DMS53 (cell line): Measurements from ENCODE around the gene DLX4.

Experiments
- DNase-seq: peaks from one replicate; lab custom pipeline; 2025; lab: John Stamatoyannopoulos, UW

Gene DLX4

DNA sequence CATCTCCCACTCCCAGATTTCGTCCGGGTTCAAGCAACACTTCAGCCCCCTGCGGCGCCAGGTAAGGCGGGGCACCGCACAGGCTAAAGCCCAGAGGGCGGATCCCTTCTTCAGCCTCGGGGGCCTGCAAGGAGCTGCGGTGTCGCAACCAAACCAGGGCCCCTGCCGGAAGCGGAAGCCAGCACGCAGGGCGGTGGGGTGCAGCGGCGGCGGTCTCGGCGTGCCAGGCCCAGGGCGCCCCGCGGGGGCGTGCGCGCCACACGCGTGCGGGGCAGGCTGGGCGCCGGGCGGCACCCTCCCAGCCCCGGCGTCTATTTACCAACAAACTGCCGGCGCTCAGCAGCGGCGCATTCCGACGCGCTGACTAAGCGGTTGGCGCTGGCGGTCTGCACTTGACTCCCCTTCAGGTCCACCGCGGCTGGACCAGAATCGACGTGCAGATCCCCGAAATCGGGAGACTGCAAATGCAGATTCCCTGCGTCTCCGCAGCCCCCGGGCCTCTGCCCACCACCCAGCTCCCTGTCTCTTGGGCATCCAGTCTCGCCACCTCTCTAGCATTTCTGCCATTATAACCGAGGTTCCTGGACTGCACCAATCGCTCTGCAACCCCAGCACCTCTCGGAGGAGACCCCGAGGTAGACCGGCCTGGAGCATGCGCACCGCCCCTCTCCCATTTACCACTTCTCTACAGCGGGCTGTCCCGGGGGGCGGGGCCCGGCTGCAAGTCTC lies 421 bp upstream of the DLX4 start:
- peak; percentile 73 for DNase-seq

DNA sequence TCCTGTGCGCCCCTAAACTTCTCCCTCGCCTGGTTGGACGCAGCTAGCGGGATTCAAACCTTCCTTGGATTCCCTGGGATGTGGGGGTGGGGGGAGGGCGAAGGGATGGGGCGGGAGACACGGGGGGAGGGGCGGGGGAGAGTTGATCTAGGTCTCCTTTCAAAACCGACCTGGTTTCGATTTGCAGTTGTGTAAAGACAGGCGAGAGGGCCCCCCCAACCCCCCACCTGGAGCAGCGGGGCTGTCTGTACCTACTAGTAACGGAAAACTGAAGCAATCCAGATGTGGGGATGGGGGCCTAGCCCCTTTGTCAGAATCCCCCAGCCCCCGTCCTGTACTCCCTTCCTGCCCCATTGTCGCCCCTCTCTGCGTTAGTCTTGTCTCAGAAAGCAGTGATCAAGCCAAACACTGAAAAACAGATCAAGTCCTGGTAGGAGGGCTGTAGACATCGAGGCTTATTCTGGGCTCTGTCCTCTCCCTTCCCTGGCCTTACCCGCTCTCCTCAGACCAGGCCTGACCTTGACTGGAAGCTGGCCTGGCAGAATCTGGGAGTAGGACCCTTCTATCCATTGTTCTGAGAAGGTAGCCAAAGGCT lies 902 bp downstream of the DLX4 start:
- DNase-seq = no peak

DNA sequence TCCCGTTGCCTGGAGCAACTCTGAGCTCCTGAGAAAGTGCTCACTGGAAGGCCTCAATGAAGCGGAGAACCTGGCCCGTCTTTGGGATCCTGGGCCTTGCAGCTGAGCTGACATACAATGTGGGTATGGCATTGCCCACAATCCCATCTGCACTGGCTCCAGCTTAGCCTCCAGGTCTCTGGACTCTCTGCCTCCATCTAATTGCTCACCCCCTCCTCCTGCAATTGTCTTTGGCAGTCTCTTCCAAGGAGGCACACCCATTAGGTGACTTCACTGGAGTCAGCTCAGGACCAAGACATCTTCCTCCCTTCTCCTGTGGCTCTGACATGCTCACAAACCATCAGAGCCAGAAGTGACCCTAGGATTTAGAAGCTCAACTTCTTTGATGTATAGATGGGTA lies 1.5 kb downstream of the DLX4 start:
- DNase-seq = no peak

DNA sequence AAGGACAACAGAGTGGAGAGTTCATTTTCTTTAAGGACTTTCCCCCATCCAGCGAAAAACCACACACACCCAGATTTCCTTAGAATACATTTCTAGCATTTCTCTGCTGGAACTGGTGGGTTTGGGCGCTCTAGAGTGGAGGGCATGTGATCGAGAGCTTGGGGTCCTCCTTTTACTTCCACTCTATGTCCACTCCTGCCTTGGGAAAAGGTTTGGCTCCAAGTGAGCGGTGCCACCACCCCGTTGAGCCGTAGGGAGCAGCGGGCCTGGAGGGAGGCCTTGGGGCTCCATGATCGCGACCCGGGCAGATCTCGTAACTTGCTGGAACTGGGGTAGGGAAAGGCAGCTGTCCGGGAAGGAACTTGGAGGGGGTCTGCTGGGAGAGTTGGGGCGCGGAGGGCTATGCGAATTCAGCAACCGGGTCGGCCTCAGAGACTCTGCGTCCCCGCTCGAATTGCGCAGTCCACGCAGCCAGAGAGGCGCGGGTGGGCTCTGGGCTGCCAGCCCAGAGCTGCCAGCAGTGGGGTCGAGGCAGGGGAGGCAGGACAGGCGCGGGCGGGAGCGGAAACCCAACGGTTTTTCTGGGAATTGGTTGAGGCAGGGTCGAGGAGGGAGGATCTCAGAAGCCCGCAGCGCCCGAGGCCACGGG lies 2.3 kb downstream of the DLX4 start:
- DNase-seq = no peak

DNA sequence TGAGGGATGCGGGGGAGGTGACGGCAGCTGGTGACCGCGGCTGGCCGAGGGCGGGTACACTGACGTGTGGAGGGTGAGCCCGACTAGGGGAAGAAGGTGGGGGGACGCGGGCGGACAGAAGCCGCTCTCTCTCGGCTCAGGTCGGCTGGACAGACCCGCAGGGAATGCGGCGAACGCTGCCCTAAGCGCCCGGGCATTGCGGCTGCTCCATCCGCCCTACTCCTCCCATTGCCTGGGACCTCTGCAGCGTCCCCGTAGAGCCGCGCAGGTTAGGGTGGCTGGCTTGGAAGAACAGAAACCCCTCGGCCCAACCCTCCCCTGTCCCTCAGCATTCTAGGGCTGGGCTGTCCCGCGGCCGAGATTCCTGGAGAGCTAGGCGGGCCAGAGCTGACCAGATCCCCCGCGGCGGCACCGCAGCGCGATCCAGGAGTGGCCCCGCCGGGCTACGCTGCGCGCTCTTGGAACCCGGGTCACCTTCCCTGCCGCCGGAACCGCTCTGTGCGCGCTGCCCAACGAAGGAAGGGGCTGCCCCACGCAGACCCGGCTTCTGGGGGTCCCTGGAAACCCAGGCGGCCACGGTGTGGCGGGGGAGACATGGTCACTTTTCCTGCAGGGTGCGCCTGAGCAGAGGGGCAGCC lies 3.0 kb downstream of the DLX4 start:
- no peak for DNase-seq

DNA sequence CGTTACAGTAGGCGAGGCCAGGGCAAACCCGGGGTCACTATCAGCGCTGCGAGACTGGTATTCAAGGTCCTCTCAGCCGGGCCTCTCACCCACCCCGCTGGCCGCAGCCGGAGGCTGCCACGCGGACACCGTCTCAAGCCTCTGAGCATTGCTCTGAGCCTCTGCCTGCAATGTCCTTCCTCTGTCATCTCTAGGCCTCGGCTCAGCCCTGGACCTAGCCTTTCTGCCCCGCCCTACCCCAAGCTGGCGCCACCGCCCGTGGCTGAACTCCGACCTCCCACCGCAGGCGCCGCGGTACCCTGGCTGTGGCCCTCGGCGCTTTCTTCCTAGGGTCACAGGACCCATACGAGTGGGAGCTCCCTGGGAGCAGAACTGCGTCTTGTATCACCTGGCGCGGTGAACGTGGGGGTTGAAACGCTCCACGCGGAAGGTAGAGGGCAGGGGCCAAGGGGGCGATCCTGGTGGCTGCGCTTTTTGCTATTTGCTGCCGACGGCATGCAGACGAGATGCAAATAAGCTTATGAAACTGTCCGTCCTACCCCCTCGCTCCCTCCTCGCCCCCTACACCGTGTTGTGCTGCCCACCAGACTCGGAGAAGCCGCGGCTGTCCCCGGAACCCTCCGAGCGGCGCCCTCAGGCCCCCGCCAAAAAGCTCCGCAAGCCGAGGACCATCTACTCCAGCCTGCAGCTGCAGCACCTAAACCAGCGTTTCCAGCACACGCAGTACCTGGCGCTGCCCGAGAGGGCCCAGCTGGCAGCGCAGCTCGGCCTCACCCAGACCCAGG lies 3.7 kb downstream of the DLX4 start:
- peak; percentile 46 for DNase-seq

DNA sequence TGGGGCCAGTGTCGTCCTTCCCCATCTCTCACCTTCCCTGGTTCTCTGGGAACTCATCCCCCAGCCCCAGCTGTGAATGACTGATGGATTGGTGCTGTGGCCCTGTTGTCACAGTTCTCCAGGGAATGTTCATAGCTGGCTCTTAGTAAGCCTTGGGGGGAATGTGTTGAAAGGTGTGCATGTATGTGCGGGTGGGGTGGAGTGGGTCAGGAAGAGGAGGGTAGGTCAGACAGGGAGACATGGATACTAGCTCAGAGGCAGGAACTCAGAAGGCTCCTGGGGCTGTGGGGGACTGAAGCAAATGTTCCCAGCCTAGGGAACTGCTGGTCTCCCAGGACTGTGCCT lies 4.3 kb downstream of the DLX4 start:
- DNase-seq = no peak

DNA sequence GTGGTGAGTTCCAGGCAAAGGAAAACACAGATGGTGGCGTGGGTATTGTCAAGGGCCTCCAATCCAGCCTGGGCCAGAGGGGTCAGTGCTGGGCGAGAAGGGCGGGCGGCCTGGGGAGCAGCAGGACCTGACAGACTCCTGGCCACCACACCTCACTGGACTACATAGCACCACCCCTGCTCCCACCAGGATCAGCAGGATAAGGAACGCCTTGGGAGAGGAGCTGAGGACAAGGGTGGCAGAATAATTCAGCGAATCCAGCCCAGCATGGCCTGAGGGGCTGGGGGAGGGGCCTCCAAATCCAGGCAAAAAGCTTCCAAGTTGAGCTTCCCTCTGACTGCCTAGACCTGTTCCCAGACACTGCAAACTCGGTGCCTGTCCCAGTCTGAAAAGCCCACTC lies 6.5 kb downstream of the DLX4 start:
- no peak for DNase-seq

DNA sequence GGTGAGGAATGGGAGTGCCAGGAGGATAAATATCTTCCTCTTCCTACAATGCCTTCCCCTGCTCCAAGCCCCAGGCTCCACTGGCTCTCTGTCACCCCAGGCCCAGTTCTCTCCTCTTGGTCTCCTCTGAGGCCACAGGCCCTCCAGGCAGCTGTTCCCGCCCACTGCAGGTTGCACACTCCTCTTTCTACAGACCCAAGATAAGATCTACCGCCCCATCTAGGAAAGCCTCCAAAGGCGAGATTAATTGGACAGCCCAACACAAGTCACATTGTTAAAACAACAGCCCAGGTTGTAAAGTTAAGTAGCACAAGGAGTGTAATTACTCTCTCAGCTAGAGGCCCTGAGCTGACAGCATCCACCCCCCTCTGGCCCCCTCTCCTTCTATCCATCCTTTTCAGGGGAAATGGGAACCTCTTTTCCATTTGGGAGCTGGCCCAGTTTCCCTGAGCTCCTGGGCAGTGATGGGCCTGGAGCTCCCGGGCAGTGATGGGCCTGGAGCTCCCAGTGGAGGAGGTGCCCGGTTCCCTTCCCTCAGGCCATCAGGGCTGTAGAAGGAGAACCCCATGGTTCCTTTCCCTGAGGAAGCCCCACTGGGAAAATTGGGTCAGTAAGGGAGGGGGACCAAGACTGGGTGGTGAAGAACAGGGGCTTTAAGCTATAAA lies 7.3 kb downstream of the DLX4 start:
- no peak for DNase-seq

DNA sequence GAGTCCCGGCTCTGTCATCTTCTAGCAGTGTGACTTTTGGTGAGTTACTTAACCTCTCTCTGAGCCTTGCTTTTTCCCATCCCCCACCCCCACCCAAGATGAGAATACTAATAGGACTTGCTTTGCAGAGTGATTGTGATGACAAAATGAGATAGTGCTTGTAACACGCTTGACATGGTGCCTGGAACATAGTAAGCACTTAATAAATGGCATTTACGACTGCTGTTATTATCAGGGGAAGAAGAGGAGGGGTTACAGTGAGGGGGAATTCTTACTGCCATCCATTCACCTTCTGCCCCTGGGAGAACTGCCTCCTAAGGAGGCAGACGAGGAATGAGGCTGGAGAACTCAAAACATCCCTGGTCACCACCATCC lies 7.8 kb downstream of the DLX4 start:
- DNase-seq = no peak

DNA sequence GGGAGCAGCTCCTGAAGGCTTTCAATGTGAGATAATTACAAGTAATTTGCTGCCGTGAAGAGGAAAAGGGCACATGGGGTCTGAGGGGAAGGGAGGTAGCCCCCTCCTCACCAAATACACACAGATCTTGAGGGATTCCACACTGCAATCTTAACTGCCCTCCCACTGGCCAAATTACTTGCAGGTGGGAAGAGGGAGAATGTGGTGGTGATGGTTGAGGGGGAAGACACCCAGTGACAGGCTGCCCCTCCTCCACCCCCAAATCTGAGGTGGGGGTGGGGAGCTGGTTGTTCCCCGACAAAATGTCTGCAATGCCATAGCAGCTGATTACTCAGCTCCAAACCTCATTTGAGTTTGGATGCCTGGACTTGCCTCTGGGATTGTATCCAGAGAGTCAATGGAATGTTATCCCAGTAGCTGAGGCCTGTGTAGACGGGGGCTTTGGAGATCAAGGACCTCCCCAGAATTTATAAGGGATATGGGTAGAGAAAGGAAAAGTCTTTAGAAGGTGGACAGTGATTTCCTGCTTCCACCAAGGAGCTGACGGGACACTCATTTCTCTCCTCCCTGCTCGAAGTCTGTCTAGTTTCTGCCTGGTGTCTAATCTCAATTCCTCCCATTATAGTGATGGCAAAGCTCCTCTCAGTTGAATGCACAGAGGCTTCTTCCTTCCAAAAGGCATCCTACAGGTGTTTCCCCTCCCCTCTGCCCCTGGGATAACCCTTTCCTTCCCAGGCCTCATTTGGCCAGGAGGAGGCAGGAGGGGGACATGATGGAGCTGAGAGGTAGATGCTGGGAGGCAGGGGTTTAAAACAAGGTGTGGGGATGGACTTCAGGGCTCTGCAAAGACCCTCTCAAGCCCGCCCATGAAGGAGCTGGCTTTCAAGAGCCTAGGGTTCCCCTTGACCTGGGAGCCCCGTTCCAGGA lies 8.7 kb downstream of the DLX4 start:
- DNase-seq = no peak

DNA sequence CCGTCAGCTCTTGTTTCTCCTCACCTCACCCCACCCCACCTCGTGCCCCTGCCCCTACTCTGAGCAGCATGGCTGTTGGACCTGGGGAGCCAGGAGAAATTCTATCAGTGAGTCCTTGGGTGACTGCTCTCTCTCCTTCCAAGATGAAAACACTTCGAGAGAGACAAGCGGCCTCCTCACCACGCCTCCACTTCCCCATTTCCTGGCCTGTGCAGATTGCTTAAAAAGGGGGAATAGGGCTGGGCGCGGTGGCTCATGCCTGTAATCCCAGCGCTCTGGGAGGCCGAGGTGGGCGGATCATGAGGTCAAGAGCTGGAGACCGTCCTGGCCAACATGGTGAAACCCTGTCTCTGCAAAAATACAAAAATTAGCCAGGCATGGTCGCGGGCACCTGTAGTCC lies 9.5 kb downstream of the DLX4 start:
- DNase-seq = no peak

DNA sequence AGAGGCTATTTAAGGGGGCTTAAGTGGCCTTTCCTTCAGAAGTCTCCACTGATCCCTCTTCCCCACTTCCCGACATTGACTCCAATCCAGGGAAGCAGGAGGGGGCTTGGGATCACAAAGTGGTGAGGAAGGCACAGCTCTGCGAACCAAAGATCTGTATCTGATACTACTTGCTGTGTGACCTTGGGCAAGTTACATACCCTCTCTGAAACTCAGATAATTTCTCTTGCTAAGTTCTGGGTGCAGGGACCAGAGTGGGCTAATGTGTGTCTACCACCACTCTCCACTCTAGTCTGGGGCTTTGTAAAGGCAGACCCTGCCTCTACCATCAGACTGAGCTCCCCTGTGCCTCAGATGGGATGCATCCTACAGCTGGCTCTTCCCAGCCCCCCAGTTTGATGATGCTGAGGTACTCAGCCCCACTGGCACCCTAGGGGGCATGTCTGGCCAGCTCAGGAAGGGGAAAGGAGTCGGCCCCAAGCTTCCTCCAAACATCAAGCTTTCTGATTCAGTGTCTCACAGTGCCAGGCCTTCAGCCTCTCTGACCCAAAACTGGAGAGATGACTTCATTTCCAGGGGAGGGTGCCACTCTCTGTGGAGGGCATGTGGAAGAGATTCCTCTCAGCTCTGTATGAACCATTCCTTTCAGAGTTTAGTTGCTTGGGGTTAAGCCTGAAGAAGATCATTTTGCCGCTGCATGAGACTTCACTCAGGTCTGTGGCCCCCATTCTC lies 10.9 kb downstream of the DLX4 start:
- DNase-seq = no peak

DNA sequence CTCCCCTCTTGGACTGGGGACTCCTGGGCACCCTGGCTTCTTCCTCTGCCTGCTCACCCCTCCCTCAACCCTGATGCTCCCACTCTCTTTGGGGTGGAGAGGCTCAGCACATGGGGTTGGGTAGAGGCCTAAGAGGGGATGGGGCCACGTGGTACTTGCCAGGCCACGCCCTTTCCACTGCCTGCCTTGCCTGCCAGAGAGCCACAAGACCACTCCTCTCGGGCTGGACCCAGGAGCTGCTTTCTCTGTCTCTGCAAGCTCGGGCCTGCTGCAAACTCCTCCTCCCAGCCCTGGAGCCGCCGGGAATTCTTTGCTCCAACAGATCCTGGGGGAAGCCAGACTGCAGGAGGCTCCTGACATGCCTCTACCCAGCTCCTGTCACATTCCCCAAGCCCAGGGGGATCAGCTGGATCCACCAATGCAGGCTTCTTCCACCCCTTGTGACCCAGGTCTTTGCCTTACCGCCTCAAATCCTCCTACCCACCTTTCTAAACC lies 11.8 kb downstream of the DLX4 start:
- DNase-seq = no peak

DNA sequence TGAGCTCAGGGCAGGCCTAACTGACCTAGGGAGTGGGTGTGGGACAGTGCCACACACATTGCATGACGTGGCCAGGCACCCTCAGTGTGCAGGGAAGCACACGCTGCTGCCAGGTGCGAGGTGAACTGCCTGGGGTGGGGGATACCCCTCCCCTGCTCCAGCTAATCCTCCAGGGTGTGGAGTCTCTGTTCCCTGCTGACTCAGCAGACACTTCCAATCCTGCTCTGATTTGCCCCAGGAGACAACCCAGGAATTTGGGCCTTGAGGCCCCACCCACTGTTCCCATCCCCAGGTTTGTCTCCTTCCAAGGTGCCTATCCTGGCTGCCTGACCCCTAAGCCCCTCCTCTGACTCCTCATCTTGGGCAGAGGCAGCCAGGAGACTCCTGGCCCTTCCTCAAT lies 15.3 kb downstream of the DLX4 start:
- DNase-seq = no peak

DNA sequence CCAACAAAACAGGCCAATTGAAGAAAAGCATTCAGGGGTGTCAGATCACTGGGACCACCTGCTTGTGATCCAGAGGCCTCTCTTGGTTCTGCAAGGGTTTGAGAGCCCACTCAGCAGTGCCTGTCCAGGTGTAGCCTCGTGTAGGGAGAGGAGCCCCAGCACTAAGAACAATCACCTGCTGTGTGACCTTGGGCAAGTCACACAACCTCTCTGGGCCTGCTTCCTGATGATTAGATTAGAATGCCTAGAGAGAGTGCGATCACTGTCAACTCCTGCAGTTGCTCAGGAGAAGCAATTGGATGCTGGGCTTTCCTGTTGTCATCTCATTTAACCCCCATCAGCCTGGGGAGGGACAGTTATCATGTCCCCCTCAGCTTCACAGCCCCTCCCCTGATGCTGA lies 15.8 kb downstream of the DLX4 start:
- no peak for DNase-seq

DNA sequence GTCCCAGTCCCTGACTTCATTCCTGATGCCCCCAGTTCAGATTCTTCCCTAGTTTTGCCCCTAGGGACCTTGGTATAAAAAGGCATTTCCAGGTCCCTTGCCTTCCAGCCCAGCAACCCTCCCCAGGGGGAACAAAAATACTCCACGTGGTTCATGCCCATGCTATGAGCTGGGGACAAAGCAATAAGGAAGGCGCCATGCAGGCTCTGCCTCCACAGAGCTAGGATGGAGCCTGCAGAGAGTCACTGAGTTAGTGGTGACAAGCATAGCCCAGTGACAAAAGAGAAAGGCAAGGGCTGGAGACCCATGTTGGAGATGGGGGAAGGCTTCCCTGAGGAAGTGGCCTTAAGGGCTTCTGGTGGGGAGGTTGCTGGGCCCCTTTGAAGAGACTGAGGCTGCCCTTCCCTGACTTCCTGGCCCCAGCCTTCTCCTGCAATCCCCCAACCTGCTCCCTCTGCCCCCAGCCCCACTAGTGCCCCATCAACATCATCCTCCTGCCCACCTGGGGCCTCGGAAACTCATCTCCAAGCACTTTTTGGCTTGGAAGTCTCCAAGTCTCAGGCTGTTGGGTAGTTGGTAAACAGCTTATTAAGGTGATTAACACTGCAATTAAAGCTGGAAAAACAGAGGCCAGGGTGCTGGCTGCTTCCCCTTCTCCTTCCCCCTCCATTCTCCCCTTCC lies 16.5 kb downstream of the DLX4 start:
- DNase-seq = no peak

DNA sequence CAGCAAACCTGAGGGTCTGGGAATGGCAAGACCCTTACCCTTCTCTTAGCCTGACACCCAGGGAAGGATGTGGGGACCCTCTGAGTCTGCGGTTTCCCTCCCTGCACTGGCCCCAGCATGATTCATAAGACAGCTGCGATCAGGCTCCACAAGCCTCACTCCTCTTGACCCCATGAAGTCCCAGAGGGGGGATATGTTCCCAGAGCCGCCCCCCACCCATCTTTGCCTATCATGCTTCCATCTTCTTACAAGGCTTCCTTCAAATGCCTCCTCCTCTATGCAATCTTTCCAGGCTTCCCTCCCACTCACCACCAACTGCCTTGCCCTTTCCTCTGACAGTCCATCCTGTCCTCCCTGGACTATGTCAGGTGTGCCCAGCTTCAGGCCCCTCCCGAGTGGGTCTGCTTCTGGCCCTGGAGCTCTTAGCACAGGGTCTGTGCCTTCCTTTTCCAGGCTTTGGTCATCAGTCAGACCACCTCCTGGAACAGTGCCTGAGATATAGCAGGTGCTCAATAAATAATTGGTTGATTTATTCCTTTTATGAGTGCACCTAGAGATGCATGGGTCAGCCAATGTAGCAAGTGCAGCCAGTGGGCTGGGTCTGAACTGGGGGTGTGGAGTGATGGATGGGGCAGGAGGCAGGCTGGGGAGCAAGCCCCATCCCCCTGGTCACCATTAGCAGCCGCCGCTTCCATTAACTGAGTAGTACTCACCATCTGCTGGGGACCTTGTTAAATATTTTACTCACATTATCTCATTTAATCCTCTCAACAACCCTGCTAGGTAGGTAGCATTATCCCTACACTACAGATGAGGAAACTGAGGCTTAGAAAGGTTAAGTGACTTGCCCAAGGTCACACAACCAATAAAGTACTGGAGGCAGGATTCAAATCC lies 17.7 kb downstream of the DLX4 start:
- no peak for DNase-seq

DNA sequence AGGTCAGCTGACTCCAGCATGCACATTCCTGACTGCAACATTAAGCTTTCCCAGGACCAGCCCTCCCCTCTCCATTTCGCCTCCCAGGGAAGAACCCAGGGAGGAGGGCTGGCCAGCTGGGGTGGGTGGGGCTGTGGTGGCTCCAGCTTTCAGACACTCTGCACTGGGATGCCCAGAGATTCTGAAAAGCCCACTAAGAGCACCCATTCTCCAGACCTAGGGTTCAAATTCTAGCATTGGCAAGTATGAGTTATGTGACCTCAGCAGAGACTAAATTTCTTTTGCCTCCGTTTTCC lies 18.2 kb downstream of the DLX4 start:
- no peak for DNase-seq
